ENCODE data around the gene STYXL2.

Gene STYXL2

GRCh38 chr1:167068761-167069160 lies 25.1 kb upstream of the STYXL2 start:
- Histone ChIP-seq H2AFZ (ENCODE audit: low read length) (no peak overlapping the region), H3K4me1 (ENCODE audit: low read length) (no peaks in the 10 kb centered on the region; the same call in 1 of the 2 replicates), H3K36me3 (replicated peaks; ENCODE audit: insufficient read depth, low read length) (no peaks in the 10 kb centered on the region), H3K27ac (ENCODE audit: low read length) (no peak overlapping the region), H3K4me2 (ENCODE audit: low read depth, low read length) (no peak overlapping the region), H3K9me2 (replicated peaks; ENCODE audit: insufficient read depth, low read length) (no peaks in the 10 kb centered on the region), H3K27me3 (replicated peaks; ENCODE audit: insufficient read depth, low read length) (no peaks in the 10 kb centered on the region), H3K79me2 (ENCODE audit: low read length) (no peaks in the 10 kb centered on the region), H3F3A (ENCODE audit: insufficient read depth, low read length) (no peaks in the 10 kb centered on the region), H3K9me3 (replicated peaks; ENCODE audit: insufficient read depth, low read length) (no peaks in the 10 kb centered on the region), H3K4me3 (ENCODE audit: low read length) (no peak overlapping the region), H4K20me1 (ENCODE audit: insufficient read depth, low read length) (no peaks in the 10 kb centered on the region), H3K9ac (ENCODE audit: low read length) (no peak overlapping the region)
- TF ChIP-seq EZH2 (optimal IDR thresholded peaks at IDR 0.05; ENCODE audit: low read depth, low read length) = no peak
- TF ChIP-seq CTCF (IDR thresholded peaks at IDR 0.05; ENCODE audit: low read length) = no peak
- TF ChIP-seq EZH2phosphoT487 (IDR thresholded peaks at IDR 0.05; ENCODE audit: low read length) = no peak
- DNase-seq = no peak

GRCh38 chr1:167071286-167071685 lies 22.6 kb upstream of the STYXL2 start:
- H3K4me1 ChIP-seq (ENCODE audit: low read length) = no peaks in the 10 kb centered on the region; the same call in 1 of the 2 replicates
- no peaks in the 10 kb centered on the region for H3K79me2 ChIP-seq (ENCODE audit: low read length)
- H3F3A ChIP-seq (ENCODE audit: insufficient read depth, low read length) = no peaks in the 10 kb centered on the region
- no peaks in the 10 kb centered on the region for H3K36me3 ChIP-seq (replicated peaks; ENCODE audit: insufficient read depth, low read length)
- H2AFZ ChIP-seq (ENCODE audit: low read length) = no peak overlapping the region
- H3K4me2 ChIP-seq (ENCODE audit: low read depth, low read length) = no peak overlapping the region
- H3K9ac ChIP-seq (ENCODE audit: low read length) = no peak overlapping the region
- no peaks in the 10 kb centered on the region for H4K20me1 ChIP-seq (ENCODE audit: insufficient read depth, low read length)
- H3K27me3 ChIP-seq (replicated peaks; ENCODE audit: insufficient read depth, low read length) = no peaks in the 10 kb centered on the region
- H3K4me3 ChIP-seq (ENCODE audit: low read length) = no peak overlapping the region
- TF ChIP-seq EZH2phosphoT487 (IDR thresholded peaks at IDR 0.05; ENCODE audit: low read length) (no peak), EZH2 (optimal IDR thresholded peaks at IDR 0.05; ENCODE audit: low read depth, low read length) (no peak), CTCF (IDR thresholded peaks at IDR 0.05; ENCODE audit: low read length) (no peak)
- DNase-seq = no peak
- no peaks in the 10 kb centered on the region for H3K9me3 ChIP-seq (replicated peaks; ENCODE audit: insufficient read depth, low read length)
- no peaks in the 10 kb centered on the region for H3K9me2 ChIP-seq (replicated peaks; ENCODE audit: insufficient read depth, low read length)
- no peak overlapping the region for H3K27ac ChIP-seq (ENCODE audit: low read length)

- Histone ChIP-seq H3K79me2 (ENCODE audit: low read length) (no peaks in the 10 kb centered on the region), H3K9me2 (replicated peaks; ENCODE audit: insufficient read depth, low read length) (no peaks in the 10 kb centered on the region), H4K20me1 (ENCODE audit: insufficient read depth, low read length) (no peaks in the 10 kb centered on the region), H3K4me3 (ENCODE audit: low read length) (no peak overlapping the region), H3K4me2 (ENCODE audit: low read depth, low read length) (no peak overlapping the region), H3K9ac (ENCODE audit: low read length) (no peak overlapping the region), H3K36me3 (replicated peaks; ENCODE audit: insufficient read depth, low read length) (no peaks in the 10 kb centered on the region), H3K27ac (ENCODE audit: low read length) (no peak overlapping the region), H3K27me3 (replicated peaks; ENCODE audit: insufficient read depth, low read length) (no peaks in the 10 kb centered on the region), H2AFZ (ENCODE audit: low read length) (no peak overlapping the region), H3K4me1 (ENCODE audit: low read length) (no peaks in the 10 kb centered on the region), H3F3A (ENCODE audit: insufficient read depth, low read length) (no peaks in the 10 kb centered on the region), H3K9me3 (replicated peaks; ENCODE audit: insufficient read depth, low read length) (no peaks in the 10 kb centered on the region)
- TF ChIP-seq CTCF (IDR thresholded peaks at IDR 0.05; ENCODE audit: low read length) = no peak
- no peak for TF ChIP-seq EZH2 (optimal IDR thresholded peaks at IDR 0.05; ENCODE audit: low read depth, low read length)
- TF ChIP-seq EZH2phosphoT487 (IDR thresholded peaks at IDR 0.05; ENCODE audit: low read length) = no peak
- DNase-seq = no peak
These were observed 17.7 kb upstream of the STYXL2 start for GRCh38 chr1:167076136-167076710.

Measured in MM.1S (cell line).